WTC11 (cell line): Measurements from ENCODE around the gene NKD1. TPM values are rescaled to one million over a fixed set of nuclear protein-coding genes. Genes with fewer than 3 reads are reported as not detected.

Source experiments
- ATAC-seq: fragments of 200-7000 bp; cut with Tn5 transposase; 2 replicates; pipeline ENCODE4 v1.10.0; 2021; ENCODE audit warnings: mild to moderate bottlenecking, moderate library complexity
- CTCF ChIA-PET: fragments of 300-600 bp; sonication (Branson Sonifier 250); formaldehyde crosslinking; loops from one replicate; lab custom pipeline; 2021; ENCODE audit warnings: antibody characterized with exemption; lab: Charles Lee
- POLR2A ChIA-PET: fragments of 350-600 bp; sonication (Branson Sonifier 250); formaldehyde crosslinking; loops from one replicate; lab custom pipeline; 2021; ENCODE audit warnings: antibody characterized with exemption; lab: Charles Lee
- DNase-seq: peaks from one replicate; pipeline ENCODE4 v3.0.0; 2021; ENCODE audit warnings: low spot score
- H3K27ac Mint-ChIP-seq: 2 replicates; pipeline ENCODE4 v1.8.0; 2021; ENCODE audit warnings: mixed read lengths
- H3K27me3 Mint-ChIP-seq: 2 replicates; pipeline ENCODE4 v1.8.0; 2021; ENCODE audit warnings: low read depth, mild to moderate bottlenecking, moderate library complexity, mixed read lengths
- H3K36me3 Mint-ChIP-seq: 2 replicates; pipeline ENCODE4 v1.8.0; 2021; ENCODE audit warnings: mixed read lengths
- H3K4me1 Mint-ChIP-seq: 2 replicates; pipeline ENCODE4 v1.8.0; 2022; ENCODE audit warnings: mixed read lengths
- H3K4me3 Mint-ChIP-seq: 2 replicates; pipeline ENCODE4 v1.8.0; 2021; ENCODE audit warnings: mild to moderate bottlenecking, moderate library complexity, mixed read lengths
- H3K9me3 Mint-ChIP-seq: 2 replicates; pipeline ENCODE4 v1.8.0; 2021; ENCODE audit warnings: mixed read lengths
- CBFB ChIP-seq: sonication (generic); formaldehyde crosslinking; IDR thresholded peaks from 2 replicates; pipeline ENCODE4 v1.8.1; 2022; ENCODE audit warnings: mild to moderate bottlenecking, low read depth, missing genetic modification reagents
- ELF4 ChIP-seq: sonication (generic); formaldehyde crosslinking; IDR thresholded peaks from 2 replicates; pipeline ENCODE4 v1.8.1; 2022; ENCODE audit warnings: low read depth, mild to moderate bottlenecking, moderate library complexity, missing genetic modification reagents
- EMX1 ChIP-seq: fragments of 250-450 bp; sonication (Bioruptor Pico); IDR thresholded peaks from 2 replicates; pipeline ENCODE4 v1.8.0; 2021; ENCODE audit warnings: mild to moderate bottlenecking
- ETV6 ChIP-seq: sonication (generic); formaldehyde crosslinking; IDR thresholded peaks from 2 replicates; pipeline ENCODE4 v1.8.1; 2022; ENCODE audit warnings: mild to moderate bottlenecking, missing genetic modification reagents
- FOXJ3 ChIP-seq: sonication (generic); formaldehyde crosslinking; IDR thresholded peaks from 2 replicates; pipeline ENCODE4 v1.9.0; 2021; ENCODE audit warnings: missing genetic modification reagents, mild to moderate bottlenecking, borderline replicate concordance
- FOXK1 ChIP-seq: sonication (generic); formaldehyde crosslinking; IDR thresholded peaks from 2 replicates; pipeline ENCODE4 v1.8.0; 2022; ENCODE audit warnings: mild to moderate bottlenecking, moderate library complexity, missing genetic modification reagents
- GABPB1 ChIP-seq: sonication (generic); formaldehyde crosslinking; IDR thresholded peaks from 2 replicates; pipeline ENCODE4 v1.8.1; 2023; ENCODE audit warnings: mild to moderate bottlenecking, missing genetic modification reagents
- GRHL2 ChIP-seq: fragments of 250-450 bp; sonication (Bioruptor Pico); IDR thresholded peaks from 2 replicates; pipeline ENCODE4 v1.8.0; 2022; ENCODE audit warnings: mild to moderate bottlenecking, moderate library complexity; ENCODE audit not compliant: insufficient replicate concordance, severe bottlenecking
- GTF2I ChIP-seq: fragments of 250-450 bp; sonication (Bioruptor Pico); conservative IDR thresholded peaks from 2 replicates; pipeline ENCODE4 v1.4.0; 2021; ENCODE audit warnings: mild to moderate bottlenecking
- HMGA2 ChIP-seq: fragments of 250-450 bp; sonication (Bioruptor Pico); IDR thresholded peaks from 2 replicates; pipeline ENCODE4 v1.4.0; 2021; ENCODE audit warnings: mild to moderate bottlenecking, moderate library complexity
- JUN ChIP-seq: sonication (generic); formaldehyde crosslinking; IDR thresholded peaks from 2 replicates; pipeline ENCODE4 v1.8.0; 2023; ENCODE audit warnings: mild to moderate bottlenecking, missing genetic modification reagents
- KAT7 ChIP-seq: sonication (generic); formaldehyde crosslinking; IDR thresholded peaks from 2 replicates; pipeline ENCODE4 v1.8.1; 2023; ENCODE audit warnings: missing genetic modification reagents, mild to moderate bottlenecking, borderline replicate concordance
- NFE2L1 ChIP-seq: sonication (generic); formaldehyde crosslinking; IDR thresholded peaks from 2 replicates; pipeline ENCODE4 v1.8.1; 2023; ENCODE audit warnings: missing genetic modification reagents
- OVOL2 ChIP-seq: fragments of 250-450 bp; sonication (Bioruptor Pico); IDR thresholded peaks from 2 replicates; pipeline ENCODE4 v1.9.0; 2021; ENCODE audit warnings: mild to moderate bottlenecking, borderline replicate concordance
- SP1 ChIP-seq: sonication (generic); formaldehyde crosslinking; conservative IDR thresholded peaks from 2 replicates; pipeline ENCODE4 v1.8.1; 2022; ENCODE audit warnings: missing genetic modification reagents
- TCF7 ChIP-seq: sonication (generic); formaldehyde crosslinking; IDR thresholded peaks from 2 replicates; pipeline ENCODE4 v1.8.0; 2022; ENCODE audit warnings: mild to moderate bottlenecking, low read depth, missing genetic modification reagents, moderate library complexity
- TEAD1 ChIP-seq: sonication (generic); formaldehyde crosslinking; IDR thresholded peaks from 2 replicates; pipeline ENCODE4 v1.8.0; 2022; ENCODE audit warnings: mild to moderate bottlenecking, missing genetic modification reagents
- TP53 ChIP-seq: sonication (generic); formaldehyde crosslinking; IDR thresholded peaks from 2 replicates; pipeline ENCODE4 v1.8.1; 2023; ENCODE audit warnings: mild to moderate bottlenecking, missing genetic modification reagents
- ZNF232 ChIP-seq: sonication (generic); formaldehyde crosslinking; IDR thresholded peaks from 2 replicates; pipeline ENCODE4 v1.8.0; 2022; ENCODE audit warnings: mild to moderate bottlenecking, missing genetic modification reagents
- ZNF416 ChIP-seq: fragments of 250-450 bp; sonication (Bioruptor Pico); IDR thresholded peaks from 2 replicates; pipeline ENCODE4 v1.9.0; 2021; ENCODE audit warnings: mild to moderate bottlenecking, inconsistent platforms
- ZNF423 ChIP-seq: fragments of 250-450 bp; sonication (Bioruptor Pico); IDR thresholded peaks from 2 replicates; pipeline ENCODE4 v2.1.2; 2022; ENCODE audit warnings: mild to moderate bottlenecking, moderate library complexity
- total RNA-seq: library from RNA; stranded (reverse); gene quantifications from 3 replicates; pipeline ENCODE4 v1.2.3, GENCODE V29; 2021
- TF ChIP-seq, protein P1 (sequence below): sonication (generic); formaldehyde crosslinking; IDR thresholded peaks from 2 replicates; pipeline ENCODE4 v1.8.1; 2022; ENCODE audit warnings: mild to moderate bottlenecking, missing genetic modification reagents, moderate library complexity, borderline replicate concordance
- TF ChIP-seq, protein P2 (sequence below): sonication (generic); formaldehyde crosslinking; IDR thresholded peaks from 2 replicates; pipeline ENCODE4 v1.8.1; 2023; ENCODE audit warnings: mild to moderate bottlenecking, moderate library complexity, missing genetic modification reagents
- TF ChIP-seq, protein P3 (sequence below): sonication (generic); formaldehyde crosslinking; IDR thresholded peaks from 2 replicates; pipeline ENCODE4 v1.8.1; 2022; ENCODE audit warnings: mild to moderate bottlenecking, moderate library complexity, missing genetic modification reagents
- TF ChIP-seq, protein P4 (sequence below): sonication (generic); formaldehyde crosslinking; IDR thresholded peaks from 2 replicates; pipeline ENCODE4 v1.8.0; 2022; ENCODE audit warnings: mild to moderate bottlenecking, missing genetic modification reagents
- TF ChIP-seq, protein P5 (sequence below): sonication (generic); formaldehyde crosslinking; IDR thresholded peaks from 2 replicates; pipeline ENCODE4 v1.8.1; 2022; ENCODE audit warnings: low read depth, missing genetic modification reagents, borderline replicate concordance
- TF ChIP-seq, protein P6 (sequence below): sonication (generic); formaldehyde crosslinking; IDR thresholded peaks from 2 replicates; pipeline ENCODE4 v1.8.1; 2023; ENCODE audit warnings: mild to moderate bottlenecking, missing genetic modification reagents, moderate library complexity
- TF ChIP-seq, protein P7 (sequence below): sonication (generic); formaldehyde crosslinking; IDR thresholded peaks from 2 replicates; pipeline ENCODE4 v1.8.1; 2023; ENCODE audit warnings: mild to moderate bottlenecking, missing genetic modification reagents

Gene NKD1
- total RNA-seq, 1 experiment from 2014 or later = 6.0 TPM

DNA sequence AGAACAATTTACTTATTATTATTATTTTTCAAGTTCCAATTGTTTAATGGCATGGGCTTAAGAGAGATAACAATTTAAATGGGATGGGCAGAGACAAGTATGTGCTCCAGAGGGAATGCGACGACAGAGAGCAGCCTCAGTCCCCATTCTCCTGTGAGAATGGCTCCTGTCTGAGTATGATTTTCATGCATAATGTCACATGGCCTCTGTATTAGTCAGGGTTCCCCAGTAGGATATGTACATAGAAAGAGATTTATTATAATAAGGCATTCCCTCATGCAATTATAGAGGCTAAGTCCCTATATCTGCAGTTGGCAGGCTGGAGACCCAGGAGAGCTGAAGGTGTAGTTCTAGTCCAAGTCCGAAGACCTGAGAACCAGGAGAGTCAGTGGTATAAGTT lies 22.9 kb upstream of the NKD1 start (continued):
- TF ChIP-seq, protein P1, sequence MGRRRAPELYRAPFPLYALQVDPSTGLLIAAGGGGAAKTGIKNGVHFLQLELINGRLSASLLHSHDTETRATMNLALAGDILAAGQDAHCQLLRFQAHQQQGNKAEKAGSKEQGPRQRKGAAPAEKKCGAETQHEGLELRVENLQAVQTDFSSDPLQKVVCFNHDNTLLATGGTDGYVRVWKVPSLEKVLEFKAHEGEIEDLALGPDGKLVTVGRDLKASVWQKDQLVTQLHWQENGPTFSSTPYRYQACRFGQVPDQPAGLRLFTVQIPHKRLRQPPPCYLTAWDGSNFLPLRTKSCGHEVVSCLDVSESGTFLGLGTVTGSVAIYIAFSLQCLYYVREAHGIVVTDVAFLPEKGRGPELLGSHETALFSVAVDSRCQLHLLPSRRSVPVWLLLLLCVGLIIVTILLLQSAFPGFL (CRISPR knock-in tag) = no peak
- TF ChIP-seq OVOL2 (CRISPR knock-in tag) = no peak
- no peak for TF ChIP-seq EMX1 (CRISPR knock-in tag)
- TF ChIP-seq FOXJ3 (CRISPR knock-in tag) = no peak
- no peak for TF ChIP-seq ZNF416 (CRISPR knock-in tag)
- TF ChIP-seq GABPB1 (CRISPR knock-in tag) = no peak
- TF ChIP-seq, protein P2, sequence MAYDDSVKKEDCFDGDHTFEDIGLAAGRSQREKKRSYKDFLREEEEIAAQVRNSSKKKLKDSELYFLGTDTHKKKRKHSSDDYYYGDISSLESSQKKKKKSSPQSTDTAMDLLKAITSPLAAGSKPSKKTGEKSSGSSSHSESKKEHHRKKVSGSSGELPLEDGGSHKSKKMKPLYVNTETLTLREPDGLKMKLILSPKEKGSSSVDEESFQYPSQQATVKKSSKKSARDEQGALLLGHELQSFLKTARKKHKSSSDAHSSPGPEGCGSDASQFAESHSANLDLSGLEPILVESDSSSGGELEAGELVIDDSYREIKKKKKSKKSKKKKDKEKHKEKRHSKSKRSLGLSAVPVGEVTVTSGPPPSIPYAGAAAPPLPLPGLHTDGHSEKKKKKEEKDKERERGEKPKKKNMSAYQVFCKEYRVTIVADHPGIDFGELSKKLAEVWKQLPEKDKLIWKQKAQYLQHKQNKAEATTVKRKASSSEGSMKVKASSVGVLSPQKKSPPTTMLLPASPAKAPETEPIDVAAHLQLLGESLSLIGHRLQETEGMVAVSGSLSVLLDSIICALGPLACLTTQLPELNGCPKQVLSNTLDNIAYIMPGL (CRISPR knock-in tag) = no peak
- no peak for TF ChIP-seq ZNF232 (CRISPR knock-in tag)
- no peak for TF ChIP-seq CBFB (CRISPR knock-in tag)
- TF ChIP-seq TEAD1 (CRISPR knock-in tag) = no peak
- TF ChIP-seq TCF7 (CRISPR knock-in tag) = no peak
- TF ChIP-seq, protein P3, sequence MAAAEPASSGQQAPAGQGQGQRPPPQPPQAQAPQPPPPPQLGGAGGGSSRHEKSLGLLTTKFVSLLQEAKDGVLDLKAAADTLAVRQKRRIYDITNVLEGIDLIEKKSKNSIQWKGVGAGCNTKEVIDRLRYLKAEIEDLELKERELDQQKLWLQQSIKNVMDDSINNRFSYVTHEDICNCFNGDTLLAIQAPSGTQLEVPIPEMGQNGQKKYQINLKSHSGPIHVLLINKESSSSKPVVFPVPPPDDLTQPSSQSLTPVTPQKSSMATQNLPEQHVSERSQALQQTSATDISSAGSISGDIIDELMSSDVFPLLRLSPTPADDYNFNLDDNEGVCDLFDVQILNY = no peak
- no peak for TF ChIP-seq NFE2L1 (CRISPR knock-in tag)
- TF ChIP-seq SP1 (CRISPR knock-in tag) = no peak
- TF ChIP-seq, protein P4, sequence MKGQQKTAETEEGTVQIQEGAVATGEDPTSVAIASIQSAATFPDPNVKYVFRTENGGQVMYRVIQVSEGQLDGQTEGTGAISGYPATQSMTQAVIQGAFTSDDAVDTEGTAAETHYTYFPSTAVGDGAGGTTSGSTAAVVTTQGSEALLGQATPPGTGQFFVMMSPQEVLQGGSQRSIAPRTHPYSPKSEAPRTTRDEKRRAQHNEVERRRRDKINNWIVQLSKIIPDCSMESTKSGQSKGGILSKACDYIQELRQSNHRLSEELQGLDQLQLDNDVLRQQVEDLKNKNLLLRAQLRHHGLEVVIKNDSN (CRISPR knock-in tag) = no peak
- TF ChIP-seq, all 79 proteins: peak for 0

DNA sequence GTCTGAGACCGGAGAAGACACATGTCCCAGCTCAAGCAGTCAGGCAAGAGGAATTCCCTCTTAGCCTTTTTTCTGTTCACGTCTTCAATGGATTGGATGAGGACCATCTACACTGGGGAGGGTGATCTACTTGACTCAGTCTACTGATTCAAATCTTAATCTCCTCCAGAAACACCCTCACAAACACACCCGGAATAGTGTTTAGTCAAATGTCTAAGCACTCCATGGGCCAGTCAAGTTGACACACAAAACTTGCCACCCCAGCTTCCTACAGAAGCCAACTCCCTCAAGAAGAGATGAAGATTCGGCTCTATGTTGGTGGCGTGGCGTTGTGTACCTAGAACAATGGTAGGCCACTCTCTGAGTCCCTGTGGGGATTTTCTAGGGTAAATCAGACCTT lies 22.5 kb upstream of the NKD1 start:
- peaks cover 13% of the 10 kb centered on the region for H3K27me3 Mint-ChIP-seq
- peaks cover 23% of the 10 kb centered on the region for H3K9me3 Mint-ChIP-seq
- CTCF ChIA-PET = no interaction called here
- no peak overlapping the region for H3K4me3 Mint-ChIP-seq
- H3K4me1 Mint-ChIP-seq = 0 out of 2 replicates have a peak, but pooled peaks cover 6% of the 10 kb centered on the region
- POLR2A ChIA-PET = no interaction called here
- no peak overlapping the region for H3K27ac Mint-ChIP-seq
- peaks cover 11% of the 10 kb centered on the region for H3K36me3 Mint-ChIP-seq
- ATAC-seq = no peak
- DNase-seq = no peak
- TF ChIP-seq TP53 (CRISPR knock-in tag) (no peak), ETV6 (CRISPR knock-in tag) (no peak), GRHL2 (CRISPR knock-in tag) (no peak), ELF4 (no peak), KAT7 (CRISPR knock-in tag) (no peak), FOXJ3 (CRISPR knock-in tag) (no peak), FOXK1 (CRISPR knock-in tag) (no peak), ZNF423 (CRISPR knock-in tag) (no peak), GTF2I (CRISPR knock-in tag) (no peak), JUN (CRISPR knock-in tag) (no peak), HMGA2 (no peak), EMX1 (CRISPR knock-in tag) (no peak)
- TF ChIP-seq, protein P5, sequence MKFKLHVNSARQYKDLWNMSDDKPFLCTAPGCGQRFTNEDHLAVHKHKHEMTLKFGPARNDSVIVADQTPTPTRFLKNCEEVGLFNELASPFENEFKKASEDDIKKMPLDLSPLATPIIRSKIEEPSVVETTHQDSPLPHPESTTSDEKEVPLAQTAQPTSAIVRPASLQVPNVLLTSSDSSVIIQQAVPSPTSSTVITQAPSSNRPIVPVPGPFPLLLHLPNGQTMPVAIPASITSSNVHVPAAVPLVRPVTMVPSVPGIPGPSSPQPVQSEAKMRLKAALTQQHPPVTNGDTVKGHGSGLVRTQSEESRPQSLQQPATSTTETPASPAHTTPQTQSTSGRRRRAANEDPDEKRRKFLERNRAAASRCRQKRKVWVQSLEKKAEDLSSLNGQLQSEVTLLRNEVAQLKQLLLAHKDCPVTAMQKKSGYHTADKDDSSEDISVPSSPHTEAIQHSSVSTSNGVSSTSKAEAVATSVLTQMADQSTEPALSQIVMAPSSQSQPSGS (CRISPR knock-in tag) = no peak
- TF ChIP-seq, protein P6, sequence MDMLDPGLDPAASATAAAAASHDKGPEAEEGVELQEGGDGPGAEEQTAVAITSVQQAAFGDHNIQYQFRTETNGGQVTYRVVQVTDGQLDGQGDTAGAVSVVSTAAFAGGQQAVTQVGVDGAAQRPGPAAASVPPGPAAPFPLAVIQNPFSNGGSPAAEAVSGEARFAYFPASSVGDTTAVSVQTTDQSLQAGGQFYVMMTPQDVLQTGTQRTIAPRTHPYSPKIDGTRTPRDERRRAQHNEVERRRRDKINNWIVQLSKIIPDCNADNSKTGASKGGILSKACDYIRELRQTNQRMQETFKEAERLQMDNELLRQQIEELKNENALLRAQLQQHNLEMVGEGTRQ (CRISPR knock-in tag) = no peak
- TF ChIP-seq, protein P2 (CRISPR knock-in tag) = no peak
- TF ChIP-seq, protein P7, sequence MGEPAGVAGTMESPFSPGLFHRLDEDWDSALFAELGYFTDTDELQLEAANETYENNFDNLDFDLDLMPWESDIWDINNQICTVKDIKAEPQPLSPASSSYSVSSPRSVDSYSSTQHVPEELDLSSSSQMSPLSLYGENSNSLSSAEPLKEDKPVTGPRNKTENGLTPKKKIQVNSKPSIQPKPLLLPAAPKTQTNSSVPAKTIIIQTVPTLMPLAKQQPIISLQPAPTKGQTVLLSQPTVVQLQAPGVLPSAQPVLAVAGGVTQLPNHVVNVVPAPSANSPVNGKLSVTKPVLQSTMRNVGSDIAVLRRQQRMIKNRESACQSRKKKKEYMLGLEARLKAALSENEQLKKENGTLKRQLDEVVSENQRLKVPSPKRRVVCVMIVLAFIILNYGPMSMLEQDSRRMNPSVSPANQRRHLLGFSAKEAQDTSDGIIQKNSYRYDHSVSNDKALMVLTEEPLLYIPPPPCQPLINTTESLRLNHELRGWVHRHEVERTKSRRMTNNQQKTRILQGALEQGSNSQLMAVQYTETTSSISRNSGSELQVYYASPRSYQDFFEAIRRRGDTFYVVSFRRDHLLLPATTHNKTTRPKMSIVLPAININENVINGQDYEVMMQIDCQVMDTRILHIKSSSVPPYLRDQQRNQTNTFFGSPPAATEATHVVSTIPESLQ = no peak
